Activated CD4-positive, alpha-beta T cell treated with anti-CD3 and anti-CD28 coated beads, Interleukin-2, amount 50 U/mL, for 16 hours (primary cell): ENCODE data around the gene ADAP1.

Experiments used
- DNase-seq: peaks from one replicate; pipeline ENCODE4 v3.0.0-alpha.2; 2020

ADAP1 gene

GRCh38 chr7:903921-904755, 50.3 kb downstream of the ADAP1 start:
- DNase-seq, result no peak

GRCh38 chr7:902996-903395, 51.5 kb downstream of the ADAP1 start:
- no peak for DNase-seq

GRCh38 chr7:901388-902154, 52.9 kb downstream of the ADAP1 start:
- DNase-seq, result peak; percentile 49

GRCh38 chr7:901041-901387, 53.5 kb downstream of the ADAP1 start:
- no peak for DNase-seq

- no peak for DNase-seq
Measured at GRCh38 chr7:900331-901040, 54.0 kb downstream of the ADAP1 start.

- DNase-seq, result no peak
Measured at GRCh38 chr7:899806-900205, 54.7 kb downstream of the ADAP1 start.

- DNase-seq, result no peak
Measured at GRCh38 chr7:898855-899681, 55.4 kb downstream of the ADAP1 start.

- no peak for DNase-seq
Measured at GRCh38 chr7:898460-898854, 56.0 kb downstream of the ADAP1 start.

GRCh38 chr7:897771-898376, 56.6 kb downstream of the ADAP1 start:
- no peak for DNase-seq

- DNase-seq, result no peak
Measured at GRCh38 chr7:897086-897485, 57.4 kb downstream of the ADAP1 start.

GRCh38 chr7:896346-897075, 58.0 kb downstream of the ADAP1 start:
- DNase-seq, result no peak

- DNase-seq, result no peak
Measured at GRCh38 chr7:895451-896052, 58.9 kb downstream of the ADAP1 start.

GRCh38 chr7:894927-895450, 59.5 kb downstream of the ADAP1 start:
- DNase-seq, result no peak

GRCh38 chr7:894164-894867, 60.2 kb downstream of the ADAP1 start:
- no peak for DNase-seq

- DNase-seq, result no peak
Measured at GRCh38 chr7:893686-894085, 60.8 kb downstream of the ADAP1 start.

GRCh38 chr7:892648-893593, 61.6 kb downstream of the ADAP1 start:
- no peak for DNase-seq

GRCh38 chr7:891805-892204, 62.7 kb downstream of the ADAP1 start:
- no peak for DNase-seq

GRCh38 chr7:891291-891690, 63.2 kb downstream of the ADAP1 start:
- DNase-seq, result no peak

- DNase-seq, result no peak
Measured at GRCh38 chr7:890868-891267, 63.6 kb downstream of the ADAP1 start.
